Ovary (tissue), 9 donors: ENCODE measurements around the gene CACNA2D4. TPM values are rescaled to one million over a fixed set of nuclear protein-coding genes. Genes with fewer than 3 reads are reported as not detected.

Experiments
- DNase-seq, 5 donors: peaks; one replicate each; pipeline ENCODE4 v3.0.0-alpha.2; 2019 to 2020
- H3K27ac ChIP-seq, 2 donors: fragments of 200-600 bp; one replicate each; pipeline versions ENCODE4 v1.5.1 to v1.8.0; 2019 to 2022
- H3K27me3 ChIP-seq: fragments of 200-600 bp; one replicate; pipeline ENCODE4 v1.8.0; 2022
- H3K36me3 ChIP-seq: fragments of 200-600 bp; sonication (generic); one replicate; pipeline ENCODE4 v1.5.1; 2019
- H3K4me1 ChIP-seq: one replicate; pipeline ENCODE4 v1.8.1; 2013; ENCODE audit warnings: mild to moderate bottlenecking, moderate library complexity; ENCODE audit not compliant: insufficient read depth
- H3K4me3 ChIP-seq: fragments of 200-600 bp; sonication (generic); one replicate; pipeline ENCODE4 v1.5.1; 2017
- H3K9me3 ChIP-seq, 2 donors: fragments of 200-600 bp in 1 of 2; sonication (generic) in 1 of 2; one replicate each; pipeline versions ENCODE4 v1.5.1 to v1.8.1; 2013 to 2019; ENCODE audit warnings: mild to moderate bottlenecking in 1 of 2, moderate library complexity in 1 of 2
- CTCF ChIP-seq, 3 donors: fragments of 450-650 bp in 2 of 3; fragments of 200-600 bp in 1 of 3; IDR thresholded peaks; one replicate each; pipeline versions ENCODE4 v1.5.1 to v1.8.0; 2016 to 2022; ENCODE audit warnings: antibody characterized with exemption in 3 of 3, mild to moderate bottlenecking in 1 of 3
- EP300 ChIP-seq: sonication (generic); formaldehyde crosslinking; IDR thresholded peaks from one replicate; pipeline ENCODE4 v1.6.1; 2017; ENCODE audit warnings: antibody characterized with exemption
- POLR2A ChIP-seq: fragments of 450-650 bp; IDR thresholded peaks from one replicate; pipeline ENCODE4 v1.6.1; 2017; ENCODE audit warnings: antibody characterized with exemption, mild to moderate bottlenecking, moderate library complexity
- WGBS, 3 donors: extraction: QIAGEN DNeasy Blood & Tissue Kit in 1 of 3; methylation state at CpG; one replicate each; pipeline versions ENCODE4 v1.1.5 to v1.1.7; 2013 to 2017; 5-methylcytosine and 5-hydroxymethylcytosine counted together
- intact Hi-C, 4 donors: fragments of 100-400 bp; cut with DNase I; formaldehyde crosslinking; loops; one replicate each; pipeline versions ENCODE4 v1.11.0 to v1.15.1; 2022 to 2023
- polyA plus RNA-seq, 2 donors: library from polyadenylated mRNA; stranded (reverse); fragments of 200-250 nt in 1 of 2; fragments of 350-450 nt in 1 of 2; fragmentation: Illumina TruSeq in 1 of 2; extraction: RNeasy Lipid Tissue Mini Kit (QIAGEN cat#74804) in 1 of 2; gene quantifications; one replicate each; pipeline ENCODE4 v1.2.3, GENCODE V29; 2013 to 2014
- total RNA-seq, 7 donors: library from RNA; depleted of rRNA in 2 of 7; stranded (reverse); fragments of >200 nt in 2 of 7; fragmentation: NEBNext Ultra II Directional in 3 of 7; extraction: Animal tissue kit (Norgen Biotek cat#: 25700) in 3 of 7; gene quantifications; one replicate each; pipeline versions ENCODE4 v1.1.0 to v1.2.4, GENCODE V29; 2016 to 2023
- donor health status: DM: no; HTN: no; CAD: no; lungs with moderate emphysema.
- donor health status: DM: no; HTN: no; CAD: no.
- donor health status: Bipolar disorder and iron deficiency.
- donor health status: DM: yes; HTN: yes; CAD: no.
- donor health status: DM: no; HTN: no; CAD: no.
- donor health status: DM: yes; HTN: yes; CAD: no.

Gene CACNA2D4
- total and polyA plus RNA-seq, 9 donors, result 2.1 to 6.8 (median 3.2) TPM

GRCh38 chr12:1846421-1847405 is 71.7 kb downstream of the CACNA2D4 start:
- no peaks in the 10 kb centered on the region for H3K9me3 ChIP-seq
- H3K27ac ChIP-seq, result no peak overlapping the region
- no peaks in the 10 kb centered on the region for H3K4me1 ChIP-seq
- peak in 1 of 5 donors; percentile 4 for DNase-seq
- no peaks in the 10 kb centered on the region for H3K27me3 ChIP-seq
- WGBS, 3 donors, result 81 to 87% (median 84%) methylated on average over 23 to 24 of the region's 24 CpGs
- intact Hi-C loops, result no loop called here
- no peaks in the 10 kb centered on the region for H3K36me3 ChIP-seq
- TF ChIP-seq EP300, result no peak
- no peak for TF ChIP-seq CTCF (IDR thresholded peaks at IDR 0.05)
- no peak for TF ChIP-seq POLR2A
- no peak overlapping the region for H3K4me3 ChIP-seq

GRCh38 chr12:1845886-1846285 is 72.6 kb downstream of the CACNA2D4 start:
- 83 to 93% (median 91%) methylated on average over 5 of the region's 5 CpGs for WGBS, 3 donors
- Histone ChIP-seq H3K4me1 (no peaks in the 10 kb centered on the region), H3K27me3 (no peaks in the 10 kb centered on the region), H3K4me3 (no peak overlapping the region), H3K9me3 (no peaks in the 10 kb centered on the region), H3K27ac (no peak overlapping the region), H3K36me3 (no peaks in the 10 kb centered on the region)
- DNase-seq, result no peak
- no peak for TF ChIP-seq CTCF (IDR thresholded peaks at IDR 0.05)
- TF ChIP-seq POLR2A, result no peak
- no peak for TF ChIP-seq EP300
- intact Hi-C loops, result no loop called here

GRCh38 chr12:1845427-1845826 is 73.0 kb downstream of the CACNA2D4 start:
- peak in 1 of 5 donors; percentile 5 for DNase-seq
- TF ChIP-seq POLR2A (no peak), EP300 (no peak)
- H3K4me1 ChIP-seq, result no peaks in the 10 kb centered on the region
- H3K9me3 ChIP-seq, result no peaks in the 10 kb centered on the region
- H3K27me3 ChIP-seq, result no peaks in the 10 kb centered on the region
- H3K36me3 ChIP-seq, result no peaks in the 10 kb centered on the region
- intact Hi-C loops, result no loop called here
- WGBS, 3 donors, result 62 to 74% (median 69%) methylated on average over 14 of the region's 14 CpGs
- no peak overlapping the region for H3K27ac ChIP-seq
- H3K4me3 ChIP-seq, result no peak overlapping the region

GRCh38 chr12:1844661-1845409 is 73.6 kb downstream of the CACNA2D4 start:
- no peak overlapping the region for H3K4me3 ChIP-seq
- TF ChIP-seq POLR2A (no peak), CTCF (IDR thresholded peaks at IDR 0.05) (no peak), EP300 (no peak)
- no peaks in the 10 kb centered on the region for H3K27me3 ChIP-seq
- H3K4me1 ChIP-seq, result no peaks in the 10 kb centered on the region
- no peaks in the 10 kb centered on the region for H3K9me3 ChIP-seq
- no peaks in the 10 kb centered on the region for H3K36me3 ChIP-seq
- intact Hi-C loops, result no loop called here
- 15 to 21% (median 21%) methylated on average over 12 of the region's 12 CpGs for WGBS, 3 donors
- no peak for DNase-seq
- no peak overlapping the region for H3K27ac ChIP-seq
